Activated T-helper 1 cell treated with anti-CD3 and anti-CD28 coated beads, Interleukin-2, amount 50 U/mL, for 16 hours (primary cell): ENCODE data around the gene CHD3.
"Not testable (repeated sequence)": the region's sequence is repeated elsewhere in the genome, so short reads cannot be mapped to it uniquely, and the experiment has no call there.

Experiments
- DNase-seq, 2 donors: peaks; one replicate each; pipeline ENCODE4 v3.0.0-alpha.2; 2020; ENCODE audit warnings: low read depth in 1 of 2, low spot score in 1 of 2

CHD3 gene

GRCh38 chr17:7849751-7850504 lies 38.7 kb upstream of the CHD3 start:
- no peak for DNase-seq

GRCh38 chr17:7850701-7851437 lies 37.7 kb upstream of the CHD3 start:
- DNase-seq = no peak

- DNase-seq = peak; percentile 87 to 89
These were observed 36.9 kb upstream of the CHD3 start for GRCh38 chr17:7851438-7852261.

GRCh38 chr17:7852262-7852670 lies 36.3 kb upstream of the CHD3 start:
- no peak for DNase-seq

- no peak for DNase-seq
These were observed 35.5 kb upstream of the CHD3 start for GRCh38 chr17:7852919-7853690.

GRCh38 chr17:7853691-7854038 lies 34.9 kb upstream of the CHD3 start:
- DNase-seq = no peak

GRCh38 chr17:7854078-7854777 lies 34.4 kb upstream of the CHD3 start:
- no peak for DNase-seq

GRCh38 chr17:7854851-7855659 lies 33.5 kb upstream of the CHD3 start, which contains the start of gene TMEM88:
TMEM88 (plus strand) TSS chr17:7855066; CDS start chr17:7855075, 9 bp downstream.
- DNase-seq = no peak

GRCh38 chr17:7855660-7856010 lies 33.0 kb upstream of the CHD3 start:
- no peak for DNase-seq

GRCh38 chr17:7856011-7856810 lies 32.4 kb upstream of the CHD3 start:
- DNase-seq = no peak

- peak; percentile 83 to 85 for DNase-seq
These were observed 31.5 kb upstream of the CHD3 start, which contains the start of gene NAA38 for GRCh38 chr17:7856811-7857712. NAA38 (minus strand) TSS chr17:7857559; CDS start chr17:7857463, 96 bp downstream.

GRCh38 chr17:7857713-7858521 lies 30.7 kb upstream of the CHD3 start, which contains the start of gene CYB5D1:
CYB5D1 (plus strand) TSS chr17:7858003; CDS start chr17:7858135, 132 bp downstream.
- DNase-seq = peak; percentile 74 to 75

- DNase-seq = no peak
These were observed 30.1 kb upstream of the CHD3 start for GRCh38 chr17:7858522-7858810.

GRCh38 chr17:7859028-7859427 lies 29.6 kb upstream of the CHD3 start:
- DNase-seq = no peak

- no peak for DNase-seq
These were observed 25.7 kb upstream of the CHD3 start for GRCh38 chr17:7862692-7863437.

- DNase-seq = not testable (repeated sequence)
These were observed 24.2 kb upstream of the CHD3 start for GRCh38 chr17:7864384-7864783.
